Keratinocyte (primary cell): ENCODE data around the gene PLEKHA1. TPM values are rescaled to one million over a fixed set of nuclear protein-coding genes. Genes with fewer than 3 reads are reported as not detected.

ENCODE experiments used
- DNase-seq: peaks from one replicate; pipeline ENCODE4 v3.0.0-alpha.2; 2011; ENCODE audit warnings: low read depth, missing footprints, low spot score
- FAIRE-seq: peaks from 2 replicates; lab custom pipeline; 2011; peaks lifted over from hg19 to GRCh38; lab: Jason Lieb, UNC
- H2AFZ ChIP-seq: 2 replicates; pipeline ENCODE4 v1.6.0; 2012; ENCODE audit warnings: low read length, control low read depth, inconsistent platforms; ENCODE audit not compliant: control insufficient read depth
- H3K27ac ChIP-seq: 2 replicates; pipeline ENCODE4 v1.5.1; 2011; ENCODE audit warnings: low read length; ENCODE audit not compliant: control insufficient read depth, insufficient read depth
- H3K27me3 ChIP-seq: 3 replicates; pipeline ENCODE4 v1.6.0; 2011; ENCODE audit warnings: low read length; ENCODE audit not compliant: control insufficient read depth, insufficient read depth; ENCODE audit errors: extremely low read depth
- H3K36me3 ChIP-seq, 2 experiments: 2 replicates in 1 of 2; 3 replicates in 1 of 2; pipeline ENCODE4 v1.5.1; 2011; ENCODE audit warnings: low read length in 2 of 2, mild to moderate bottlenecking in 1 of 2; ENCODE audit not compliant: control insufficient read depth in 2 of 2, insufficient read depth in 2 of 2; ENCODE audit errors: extremely low read depth in 1 of 2
- H3K4me1 ChIP-seq: 3 replicates; pipeline ENCODE4 v1.5.1; 2011; ENCODE audit warnings: low read length; ENCODE audit not compliant: control insufficient read depth, insufficient read depth; ENCODE audit errors: extremely low read depth
- H3K4me2 ChIP-seq: 3 replicates; pipeline ENCODE4 v1.6.0; 2011; ENCODE audit warnings: low read depth, low read length; ENCODE audit not compliant: control insufficient read depth, insufficient read depth; ENCODE audit errors: extremely low read depth
- H3K4me3 ChIP-seq, 3 experiments: fragments of 200-600 bp in 1 of 3; sonication (generic) in 1 of 3; 2 replicates in 2 of 3; 3 replicates in 1 of 3; pipeline ENCODE4 v1.5.1; 2011 to 2016; ENCODE audit warnings: low read length in 3 of 3, mild to moderate bottlenecking in 3 of 3, control low read depth in 2 of 3, inconsistent platforms in 1 of 3, low read depth in 1 of 3, mixed read lengths in 1 of 3, mixed run types in 1 of 3, moderate library complexity in 1 of 3; ENCODE audit not compliant: control insufficient read depth in 2 of 3, insufficient read depth in 2 of 3; ENCODE audit errors: extremely low read depth in 1 of 3
- H3K79me2 ChIP-seq: 2 replicates; pipeline ENCODE4 v1.6.0; 2012; ENCODE audit warnings: low read length; ENCODE audit not compliant: control insufficient read depth, insufficient read depth
- H3K9ac ChIP-seq: 3 replicates; pipeline ENCODE4 v1.6.0; 2011; ENCODE audit warnings: low read length; ENCODE audit not compliant: control insufficient read depth, insufficient read depth; ENCODE audit errors: extremely low read depth
- H3K9me1 ChIP-seq: 3 replicates; pipeline ENCODE4 v1.6.0; 2011; ENCODE audit warnings: low read length; ENCODE audit not compliant: control insufficient read depth, insufficient read depth; ENCODE audit errors: extremely low read depth
- H3K9me3 ChIP-seq: 2 replicates; pipeline ENCODE4 v1.5.1; 2012; ENCODE audit warnings: low read depth, low read length; ENCODE audit not compliant: control insufficient read depth
- H4K20me1 ChIP-seq: 3 replicates; pipeline ENCODE4 v1.6.0; 2011; ENCODE audit warnings: low read length; ENCODE audit not compliant: control insufficient read depth, insufficient read depth; ENCODE audit errors: extremely low read depth
- EZH2 ChIP-seq: IDR thresholded peaks from one replicate; pipeline ENCODE4 v1.6.1; 2012; ENCODE audit warnings: inconsistent platforms, mild to moderate bottlenecking, low read length, moderate library complexity
- dilution Hi-C: fragments of 300-500 bp; cut with MboI; formaldehyde crosslinking; loops from one replicate; pipeline ENCODE4 v1.7.0; 2020; ENCODE audit warnings: low sequenced_read_pairs; ENCODE audit not compliant: extremely low pct_ligation_motif_present
- polyA plus RNA-seq, 5 experiments: library from polyadenylated mRNA; depleted of rRNA in 3 of 5; stranded (reverse) in 3 of 5; stranded (forward) in 1 of 5; unstranded in 1 of 5; fragments of >200 nt; gene quantifications; 1 replicate in 1 of 5; 2 replicates in 3 of 5; 3 replicates in 1 of 5; pipeline versions ENCODE4 v1.2.1 to v1.2.3, GENCODE V29; 2011 to 2012; ENCODE audit warnings: missing spikeins in 2 of 5, low read depth in 1 of 5, low replicate concordance in 1 of 5
- TF ChIP-seq, protein P1 (sequence below), 3 experiments: IDR thresholded peaks in 1 of 3; conservative IDR thresholded peaks in 1 of 3; optimal IDR thresholded peaks in 1 of 3; 2 replicates in 2 of 3; 3 replicates in 1 of 3; pipeline versions ENCODE3 to v1.5.1; 2011; ENCODE audit warnings: low read length in 3 of 3, mild to moderate bottlenecking in 3 of 3, moderate library complexity in 2 of 3, control low read depth in 1 of 3, inconsistent platforms in 1 of 3; ENCODE audit not compliant: insufficient read depth in 2 of 3; ENCODE audit errors: extremely low read depth in 1 of 3

The PLEKHA1 gene
- polyA plus RNA-seq, 1 donor (not counting 4 experiments of a cell fraction or from before 2014, with no cell fraction given): 66.7 TPM

DNA sequence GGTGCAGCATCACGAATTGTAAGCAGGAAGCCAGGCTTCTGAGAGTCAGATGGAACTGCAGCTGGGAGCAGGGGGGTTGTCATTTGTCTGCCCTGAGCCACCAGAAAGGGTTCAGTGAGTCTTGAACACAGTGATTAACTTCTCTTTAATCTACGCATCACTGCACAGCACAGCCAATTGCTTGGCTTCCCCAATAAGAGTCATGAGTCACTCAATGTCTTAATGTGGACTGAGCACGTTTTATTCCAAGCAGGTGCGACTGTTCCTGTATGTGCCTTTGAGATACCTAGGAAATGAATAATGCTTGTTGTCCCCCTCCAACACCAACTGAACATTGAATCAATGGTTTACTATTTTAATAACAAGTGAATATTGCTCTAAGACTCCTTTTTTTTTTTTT lies 26.0 kb upstream of the PLEKHA1 start:
- dilution Hi-C loops: no loop called here
- Histone ChIP-seq H3K4me1 (no peaks in the 10 kb centered on the region), H3K27me3 (no peaks in the 10 kb centered on the region), H3K9ac (no peak overlapping the region), H3K9me3 (no peaks in the 10 kb centered on the region), H3K79me2 (no peaks in the 10 kb centered on the region), H3K27ac (no peak overlapping the region), H3K4me3 (no peak overlapping the region), H4K20me1 (no peaks in the 10 kb centered on the region), H3K36me3 (no peaks in the 10 kb centered on the region), H3K4me2 (no peak overlapping the region), H3K9me1 (no peaks in the 10 kb centered on the region), H2AFZ (no peak overlapping the region)
- TF ChIP-seq, protein P1, sequence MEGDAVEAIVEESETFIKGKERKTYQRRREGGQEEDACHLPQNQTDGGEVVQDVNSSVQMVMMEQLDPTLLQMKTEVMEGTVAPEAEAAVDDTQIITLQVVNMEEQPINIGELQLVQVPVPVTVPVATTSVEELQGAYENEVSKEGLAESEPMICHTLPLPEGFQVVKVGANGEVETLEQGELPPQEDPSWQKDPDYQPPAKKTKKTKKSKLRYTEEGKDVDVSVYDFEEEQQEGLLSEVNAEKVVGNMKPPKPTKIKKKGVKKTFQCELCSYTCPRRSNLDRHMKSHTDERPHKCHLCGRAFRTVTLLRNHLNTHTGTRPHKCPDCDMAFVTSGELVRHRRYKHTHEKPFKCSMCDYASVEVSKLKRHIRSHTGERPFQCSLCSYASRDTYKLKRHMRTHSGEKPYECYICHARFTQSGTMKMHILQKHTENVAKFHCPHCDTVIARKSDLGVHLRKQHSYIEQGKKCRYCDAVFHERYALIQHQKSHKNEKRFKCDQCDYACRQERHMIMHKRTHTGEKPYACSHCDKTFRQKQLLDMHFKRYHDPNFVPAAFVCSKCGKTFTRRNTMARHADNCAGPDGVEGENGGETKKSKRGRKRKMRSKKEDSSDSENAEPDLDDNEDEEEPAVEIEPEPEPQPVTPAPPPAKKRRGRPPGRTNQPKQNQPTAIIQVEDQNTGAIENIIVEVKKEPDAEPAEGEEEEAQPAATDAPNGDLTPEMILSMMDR (optimal IDR thresholded peaks at IDR 0.05 in 1 of 3, IDR thresholded peaks at IDR 0.05 in 1 of 3, conservative IDR thresholded peaks at IDR 0.05 in 1 of 3; ENCODE audit: extremely low read depth in 1 of 3, insufficient read depth in 2 of 3, low read length in 3 of 3): no peak
- TF ChIP-seq EZH2: no peak
- FAIRE-seq (peak; percentile 23), DNase-seq (no peak)

- Histone ChIP-seq H3K4me2 (no peak overlapping the region), H2AFZ (no peak overlapping the region), H3K27ac (no peak overlapping the region), H3K9me1 (no peaks in the 10 kb centered on the region), H3K79me2 (no peaks in the 10 kb centered on the region), H3K36me3 (no peaks in the 10 kb centered on the region), H3K27me3 (no peaks in the 10 kb centered on the region), H3K9ac (no peak overlapping the region), H4K20me1 (no peaks in the 10 kb centered on the region), H3K4me1 (no peaks in the 10 kb centered on the region), H3K9me3 (no peaks in the 10 kb centered on the region), H3K4me3 (no peak overlapping the region)
- DNase-seq: no peak
- TF ChIP-seq, protein P1 (optimal IDR thresholded peaks at IDR 0.05 in 1 of 3, IDR thresholded peaks at IDR 0.05 in 1 of 3, conservative IDR thresholded peaks at IDR 0.05 in 1 of 3; ENCODE audit: extremely low read depth in 1 of 3, insufficient read depth in 2 of 3, low read length in 3 of 3): no peak
- TF ChIP-seq EZH2: no peak
- FAIRE-seq: no peak
- dilution Hi-C loops: no loop called here
These were observed 25.6 kb upstream of the PLEKHA1 start for GRCh38 chr10:122348935-122349361.
